ENCODE data around the gene ITPR2.

DNA sequence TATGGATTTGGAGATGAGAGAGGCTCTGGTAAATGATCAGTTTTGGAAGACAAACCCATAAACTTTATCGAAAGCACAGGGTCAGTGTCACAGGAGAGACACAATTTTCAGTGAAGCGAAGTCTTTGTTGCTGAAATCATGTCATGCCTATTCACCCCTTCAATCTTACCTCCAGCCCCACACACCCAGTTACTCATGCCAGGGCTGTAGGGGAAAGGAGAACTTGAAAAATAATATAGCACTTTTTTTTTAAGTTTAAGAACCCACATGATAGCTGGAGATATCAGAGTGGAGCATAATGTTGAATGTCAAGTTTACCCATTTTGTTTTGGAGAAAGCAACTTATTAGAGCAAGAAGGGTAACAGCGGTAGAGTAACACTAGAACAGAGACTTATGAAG is 530.2 kb downstream of the ITPR2 start:
- TF ChIP-seq REST (IDR thresholded peaks at IDR 0.05; ENCODE audit: insufficient read depth in 1 of 2, low read depth in 2 of 2, low read length in 2 of 2) (no peak), TAF1 (IDR thresholded peaks at IDR 0.05; ENCODE audit: borderline replicate concordance, insufficient read depth, low read length) (no peak), POLR2AphosphoS5 (IDR thresholded peaks at IDR 0.05; ENCODE audit: low read depth, low read length) (no peak), SIN3A (IDR thresholded peaks at IDR 0.05; ENCODE audit: borderline replicate concordance, insufficient read depth, low read length) (no peak), FOXP2 (optimal IDR thresholded peaks at IDR 0.05; ENCODE audit: borderline replicate concordance, extremely low read depth, extremely low read length, insufficient read depth) (no peak)

Measured in PFSK-1 (cell line).